ENCODE results near the gene MPC2.

- no peak for TF ChIP-seq EZH2 (IDR thresholded peaks at IDR 0.05; ENCODE audit: insufficient read depth, poor library complexity, severe bottlenecking)
- TF ChIP-seq EZH2phosphoT487 (IDR thresholded peaks at IDR 0.05; ENCODE audit: insufficient read depth, low read depth): no peak
These were observed 65.5 kb downstream of the MPC2 start for GRCh38 chr1:167871331-167871730.

Data from GM23248 (cell line).